ENCODE data around the gene TSPO.

The TSPO gene

DNA sequence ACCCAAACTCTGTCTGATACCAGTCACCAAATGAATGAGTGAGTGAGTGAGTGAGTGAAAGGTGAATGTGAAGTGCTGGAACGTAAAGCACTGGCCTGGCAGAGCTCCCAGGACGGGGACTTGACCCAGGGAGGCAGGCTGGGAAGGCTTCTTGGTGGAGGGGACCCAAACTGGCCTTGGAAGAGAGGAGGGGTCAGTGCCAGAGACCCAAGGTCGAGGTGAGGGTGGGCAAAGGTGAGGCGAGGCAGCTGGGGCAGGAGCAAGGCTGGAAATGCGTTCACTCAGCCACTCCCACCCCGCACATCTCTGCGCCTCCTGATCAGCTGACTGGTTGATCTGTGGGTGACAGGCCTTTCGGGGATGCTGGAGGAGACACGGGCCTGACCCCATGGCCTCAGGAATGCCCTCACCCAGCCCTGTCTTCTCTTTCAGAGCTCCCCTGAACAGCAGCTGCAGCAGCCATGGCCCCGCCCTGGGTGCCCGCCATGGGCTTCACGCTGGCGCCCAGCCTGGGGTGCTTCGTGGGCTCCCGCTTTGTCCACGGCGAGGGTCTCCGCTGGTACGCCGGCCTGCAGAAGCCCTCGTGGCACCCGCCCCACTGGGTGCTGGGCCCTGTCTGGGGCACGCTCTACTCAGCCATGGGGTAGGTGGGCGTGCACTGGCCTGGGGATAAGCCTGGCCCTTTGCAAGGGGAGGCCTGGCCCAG, 7.6 kb downstream of the TSPO start:
- Mint-ChIP-seq H3K36me3 (ENCODE audit: low read depth) (peaks cover 90% of the 10 kb centered on the region), H3K27me3 (no peaks in the 10 kb centered on the region), H3K4me1 (ENCODE audit: low read depth) (peaks cover 82% of the 10 kb centered on the region), H3K9me3 (no peaks in the 10 kb centered on the region), H3K27ac (peak overlapping the region; percentile 56), H3K4me3 (no peak overlapping the region)
- intact Hi-C loops (cut with micrococcal nuclease) = no loop called here

DNA sequence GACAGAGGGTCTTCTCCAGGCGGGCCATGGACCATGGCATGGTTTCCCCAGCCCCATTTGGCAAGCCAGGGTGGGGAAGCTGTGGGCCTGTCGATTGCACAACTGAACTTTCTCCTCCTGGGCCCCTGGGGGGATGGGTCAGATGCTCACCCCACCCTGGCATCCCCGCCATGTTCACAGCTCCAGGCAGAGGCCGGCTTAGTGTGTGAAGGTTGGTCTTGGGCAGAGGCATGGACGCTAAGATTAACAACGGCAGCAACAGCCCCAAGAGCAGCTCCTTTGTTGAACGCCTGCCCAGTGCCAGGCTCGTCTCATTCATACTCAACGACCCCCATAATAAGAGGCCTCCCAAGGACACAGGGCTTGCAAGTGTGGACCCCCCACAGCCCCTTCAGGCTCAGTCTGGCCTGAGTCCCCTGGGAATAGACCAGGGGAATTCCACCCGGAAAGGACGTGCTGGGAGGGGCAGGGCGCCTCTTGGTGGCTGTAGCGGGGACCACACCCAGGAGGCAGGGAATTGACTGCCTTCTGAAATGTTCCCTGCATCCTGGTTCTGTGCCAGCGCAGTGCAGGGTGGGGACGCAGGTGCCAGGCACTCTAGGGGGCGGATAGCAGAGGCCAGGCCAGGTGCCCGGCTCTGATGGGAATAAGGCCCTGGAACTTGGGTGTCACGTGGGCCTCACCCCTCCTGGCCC, 8.3 kb downstream of the TSPO start:
- Mint-ChIP-seq H3K9me3 (no peaks in the 10 kb centered on the region), H3K36me3 (ENCODE audit: low read depth) (peaks cover 94% of the 10 kb centered on the region), H3K4me3 (no peak overlapping the region), H3K27ac (no peak overlapping the region), H3K4me1 (ENCODE audit: low read depth) (peaks cover 86% of the 10 kb centered on the region), H3K27me3 (no peaks in the 10 kb centered on the region)
- intact Hi-C loops (cut with micrococcal nuclease) = no loop called here

DNA sequence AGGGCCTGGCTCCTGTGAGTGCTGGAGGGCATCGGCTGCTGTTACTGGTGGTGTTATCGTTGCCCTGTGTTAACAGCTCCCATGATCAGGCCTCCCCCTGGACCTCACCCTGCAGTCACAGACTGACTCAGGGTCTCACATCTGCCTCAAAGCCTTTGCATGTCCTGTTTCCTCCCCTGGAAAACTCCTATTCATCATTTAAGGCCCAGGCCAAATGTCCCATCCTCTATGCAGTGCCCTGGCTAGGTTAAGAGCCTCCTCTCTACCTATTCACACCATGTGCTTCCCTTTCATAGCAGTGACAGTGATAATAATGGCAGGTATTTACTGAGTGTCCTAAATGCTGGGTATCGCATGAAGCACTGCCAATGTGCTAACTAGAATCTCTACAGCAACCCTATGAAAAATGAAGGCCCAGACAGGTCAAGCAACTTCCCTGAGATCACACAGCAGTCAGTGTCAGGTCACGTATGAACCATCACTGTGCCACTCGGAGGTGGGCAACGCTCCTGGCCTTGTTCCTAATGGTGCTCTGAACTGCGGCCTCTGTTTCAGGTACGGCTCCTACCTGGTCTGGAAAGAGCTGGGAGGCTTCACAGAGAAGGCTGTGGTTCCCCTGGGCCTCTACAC, 9.3 kb downstream of the TSPO start:
- no peak overlapping the region for H3K27ac Mint-ChIP-seq
- H3K36me3 Mint-ChIP-seq (ENCODE audit: low read depth) = peaks cover 86% of the 10 kb centered on the region
- intact Hi-C loops (cut with micrococcal nuclease) = no loop called here
- no peaks in the 10 kb centered on the region for H3K9me3 Mint-ChIP-seq
- no peaks in the 10 kb centered on the region for H3K27me3 Mint-ChIP-seq
- no peak overlapping the region for H3K4me3 Mint-ChIP-seq
- H3K4me1 Mint-ChIP-seq (ENCODE audit: low read depth) = peaks cover 77% of the 10 kb centered on the region

DNA sequence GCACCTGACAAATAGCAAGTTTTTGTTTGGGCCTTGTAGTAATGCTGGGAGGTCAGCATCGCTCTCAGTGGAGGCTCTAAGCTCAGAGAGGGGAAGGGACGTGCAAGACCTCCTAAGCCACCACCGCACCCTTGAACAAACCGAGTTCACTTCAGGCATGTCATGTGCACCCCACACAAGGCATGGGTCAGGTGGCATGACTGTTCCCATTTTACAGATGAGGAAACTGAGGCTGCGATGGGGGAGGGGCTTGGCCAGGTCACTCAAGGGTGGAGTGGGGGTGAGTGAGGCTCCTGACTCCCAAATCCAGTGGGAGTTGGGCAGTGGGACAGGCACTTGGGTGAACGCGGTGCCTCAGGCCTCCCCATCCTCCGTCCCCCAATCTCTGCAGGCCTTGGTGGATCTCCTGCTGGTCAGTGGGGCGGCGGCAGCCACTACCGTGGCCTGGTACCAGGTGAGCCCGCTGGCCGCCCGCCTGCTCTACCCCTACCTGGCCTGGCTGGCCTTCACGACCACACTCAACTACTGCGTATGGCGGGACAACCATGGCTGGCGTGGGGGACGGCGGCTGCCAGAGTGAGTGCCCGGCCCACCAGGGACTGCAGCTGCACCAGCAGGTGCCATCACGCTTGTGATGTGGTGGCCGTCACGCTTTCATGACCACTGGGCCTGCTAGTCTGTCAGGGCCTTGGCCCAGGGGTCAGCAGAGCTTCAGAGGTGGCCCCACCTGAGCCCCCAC, 11.2 kb downstream of the TSPO start:
- Mint-ChIP-seq H3K27ac (no peak overlapping the region), H3K27me3 (no peaks in the 10 kb centered on the region), H3K4me3 (no peak overlapping the region), H3K9me3 (no peaks in the 10 kb centered on the region), H3K4me1 (ENCODE audit: low read depth) (peaks cover 57% of the 10 kb centered on the region), H3K36me3 (ENCODE audit: low read depth) (peaks cover 90% of the 10 kb centered on the region)
- intact Hi-C loops (cut with micrococcal nuclease) = no loop called here

DNA sequence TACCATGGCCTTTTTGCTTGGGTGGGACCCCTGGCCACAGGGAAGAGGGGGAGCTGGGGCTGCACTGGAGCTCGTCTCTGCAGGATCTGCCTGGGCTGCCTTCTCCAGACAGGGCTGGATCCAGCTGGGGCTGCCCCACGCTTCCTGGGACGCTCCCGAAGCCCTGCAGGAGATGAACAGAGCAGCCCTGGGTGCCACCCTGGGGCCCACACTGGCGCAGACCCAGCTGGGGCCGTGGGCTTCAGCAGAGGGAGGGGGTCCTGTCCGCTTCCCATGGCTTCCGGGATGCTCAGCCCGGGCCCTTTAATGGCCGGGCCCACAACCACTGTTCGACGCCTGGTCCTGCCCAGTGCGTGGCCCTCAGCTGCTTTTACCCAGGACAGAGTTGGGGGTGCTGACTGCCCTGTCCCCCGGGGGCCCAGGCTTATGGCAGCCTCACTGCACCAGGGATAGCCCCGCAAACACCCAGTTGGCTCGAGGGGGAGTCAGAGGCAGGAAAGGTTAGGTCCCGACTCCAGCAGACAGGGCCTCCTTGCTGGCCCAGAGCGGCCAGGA, 12.0 kb downstream of the TSPO start:
- peaks cover 91% of the 10 kb centered on the region for H3K36me3 Mint-ChIP-seq (ENCODE audit: low read depth)
- no peak overlapping the region for H3K4me3 Mint-ChIP-seq
- H3K4me1 Mint-ChIP-seq (ENCODE audit: low read depth) = peaks cover 50% of the 10 kb centered on the region
- H3K27me3 Mint-ChIP-seq = no peaks in the 10 kb centered on the region
- H3K9me3 Mint-ChIP-seq = no peaks in the 10 kb centered on the region
- intact Hi-C loops (cut with micrococcal nuclease) = no loop called here
- peak overlapping the region; percentile 50 for H3K27ac Mint-ChIP-seq

GRCh38 chr22:43164636-43165035, 13.3 kb downstream of the TSPO start:
- Mint-ChIP-seq H3K27me3 (no peaks in the 10 kb centered on the region), H3K36me3 (ENCODE audit: low read depth) (peaks cover 91% of the 10 kb centered on the region), H3K4me1 (ENCODE audit: low read depth) (peaks cover 37% of the 10 kb centered on the region), H3K4me3 (no peak overlapping the region), H3K27ac (peak overlapping the region; percentile 50), H3K9me3 (no peaks in the 10 kb centered on the region)
- intact Hi-C loops (cut with micrococcal nuclease) = no loop called here

DNA sequence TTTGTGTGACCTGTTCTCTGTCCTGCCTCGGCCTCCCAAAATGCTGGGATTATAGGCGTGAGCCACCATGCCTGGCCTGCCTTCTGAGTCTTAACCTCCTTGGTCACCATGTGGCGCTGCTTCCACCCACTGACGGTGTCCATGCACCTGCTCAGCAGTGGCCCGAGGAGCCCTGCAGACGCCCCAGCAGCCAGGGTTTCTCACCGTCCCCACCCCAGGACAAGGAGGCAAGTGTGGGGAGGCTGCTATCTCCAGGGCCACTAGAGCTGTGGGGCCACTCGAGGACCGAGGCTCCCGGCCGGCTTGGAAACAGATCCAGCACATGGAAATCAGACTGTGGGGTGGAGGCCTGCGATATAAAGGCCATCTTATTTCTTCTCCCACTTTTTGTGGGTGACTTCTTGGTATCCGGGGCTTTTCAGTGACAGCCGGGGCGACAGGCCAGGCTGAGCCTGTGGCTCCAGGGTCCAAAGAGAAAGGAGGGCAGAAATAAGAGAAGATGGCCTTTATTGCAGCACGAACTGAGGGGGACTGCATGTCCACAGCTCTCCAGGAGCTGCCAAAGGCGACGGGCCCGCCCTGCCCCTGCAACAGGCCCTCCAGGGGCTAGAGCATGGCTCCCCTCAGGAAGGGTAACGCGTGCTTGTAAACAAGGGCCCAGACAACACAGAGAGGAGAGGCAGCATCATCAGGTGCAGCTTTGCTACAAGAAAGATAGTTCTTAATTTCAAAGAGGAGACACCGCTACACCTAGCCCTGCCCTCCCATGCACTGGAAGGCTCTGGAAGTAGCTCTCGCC, 15.0 kb downstream of the TSPO start:
- Mint-ChIP-seq H3K9me3 (no peaks in the 10 kb centered on the region), H3K4me1 (ENCODE audit: low read depth) (peaks cover 25% of the 10 kb centered on the region), H3K4me3 (no peak overlapping the region), H3K36me3 (ENCODE audit: low read depth) (peaks cover 91% of the 10 kb centered on the region), H3K27me3 (no peaks in the 10 kb centered on the region), H3K27ac (peak overlapping the region; percentile 46)
- intact Hi-C loops (cut with micrococcal nuclease) = no loop called here

DNA sequence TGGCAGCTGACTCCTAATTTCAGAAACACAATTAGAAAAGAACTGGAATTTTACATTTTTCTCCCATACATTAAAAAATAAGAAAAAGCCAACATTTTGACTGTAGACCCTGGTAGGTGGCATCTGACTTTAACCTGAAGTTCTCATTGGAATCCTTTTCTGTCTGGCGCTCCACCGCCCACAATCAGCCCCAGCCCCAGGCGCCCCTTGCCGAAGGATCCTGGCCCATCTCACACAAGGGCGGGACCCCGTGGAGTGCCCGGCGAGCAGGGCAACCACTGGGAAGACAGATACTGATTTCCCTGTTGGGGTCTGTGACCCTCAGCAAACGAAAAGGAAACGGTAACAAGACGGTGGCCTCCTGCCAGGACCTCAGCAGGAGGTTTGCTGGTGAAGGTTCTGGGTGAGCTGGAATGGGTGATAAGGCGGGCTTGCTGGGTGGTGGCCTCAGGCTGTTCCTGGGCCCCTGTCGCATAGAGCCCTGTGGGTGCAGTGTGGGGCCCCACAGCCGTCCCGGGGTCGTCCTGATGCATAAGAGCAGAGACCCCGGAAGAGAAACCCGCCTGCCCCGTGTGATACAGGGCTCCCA, 15.7 kb downstream of the TSPO start:
- H3K4me3 Mint-ChIP-seq = no peak overlapping the region
- no peak overlapping the region for H3K27ac Mint-ChIP-seq
- no peaks in the 10 kb centered on the region for H3K27me3 Mint-ChIP-seq
- intact Hi-C loops (cut with micrococcal nuclease) = no loop called here
- peaks cover 91% of the 10 kb centered on the region for H3K36me3 Mint-ChIP-seq (ENCODE audit: low read depth)
- H3K4me1 Mint-ChIP-seq (ENCODE audit: low read depth) = peaks cover 24% of the 10 kb centered on the region
- H3K9me3 Mint-ChIP-seq = no peaks in the 10 kb centered on the region

GRCh38 chr22:43168471-43169309, 17.3 kb downstream of the TSPO start:
- no peak overlapping the region for H3K27ac Mint-ChIP-seq
- no peaks in the 10 kb centered on the region for H3K27me3 Mint-ChIP-seq
- no peaks in the 10 kb centered on the region for H3K9me3 Mint-ChIP-seq
- intact Hi-C loops (cut with micrococcal nuclease) = no loop called here
- peaks cover 10% of the 10 kb centered on the region for H3K4me1 Mint-ChIP-seq (ENCODE audit: low read depth)
- H3K4me3 Mint-ChIP-seq = no peak overlapping the region
- peaks cover 91% of the 10 kb centered on the region for H3K36me3 Mint-ChIP-seq (ENCODE audit: low read depth)

DNA sequence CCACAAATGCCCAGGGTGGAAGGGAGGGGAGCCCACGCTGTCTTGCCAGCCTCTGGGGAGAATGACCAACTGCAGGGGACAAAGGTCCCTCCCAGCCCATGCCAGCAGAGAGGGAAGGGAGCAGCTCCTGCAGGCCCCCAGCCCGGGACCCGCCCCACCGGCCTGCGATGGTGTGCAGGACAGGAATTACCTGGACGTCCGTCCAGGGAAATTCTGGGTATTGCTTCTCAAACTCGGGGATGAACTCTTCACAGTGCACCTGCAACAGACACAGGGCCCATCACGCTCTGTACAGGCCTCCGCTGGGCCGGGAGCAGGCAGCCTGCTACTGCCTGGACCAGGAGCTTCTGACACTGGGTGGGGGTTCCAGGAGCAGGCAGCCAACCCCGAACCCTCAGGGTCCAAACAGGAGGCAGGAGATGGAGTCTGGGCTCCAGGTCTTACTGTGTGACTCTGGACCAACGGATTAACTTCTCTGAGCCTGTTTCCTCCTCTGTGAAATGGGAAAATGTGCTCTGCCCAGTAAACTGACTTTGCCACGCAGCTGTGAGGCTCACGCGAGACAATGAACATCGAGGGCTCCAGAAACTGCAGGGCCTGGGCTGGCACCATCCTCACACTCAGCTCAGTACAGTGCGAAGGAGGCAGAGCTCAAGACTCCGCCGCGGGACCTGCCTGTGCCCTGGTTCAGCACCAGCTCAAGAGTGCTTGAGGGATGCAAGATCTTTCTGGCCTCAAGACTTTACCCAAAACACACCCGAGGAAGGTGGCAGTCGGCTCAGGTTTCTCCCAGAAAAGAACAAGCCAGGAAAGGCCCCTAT, 18.2 kb downstream of the TSPO start:
- Mint-ChIP-seq H3K4me1 (ENCODE audit: low read depth) (peaks cover 2% of the 10 kb centered on the region), H3K36me3 (ENCODE audit: low read depth) (peaks cover 91% of the 10 kb centered on the region), H3K27me3 (no peaks in the 10 kb centered on the region), H3K4me3 (no peak overlapping the region), H3K27ac (no peak overlapping the region), H3K9me3 (no peaks in the 10 kb centered on the region)
- intact Hi-C loops (cut with micrococcal nuclease) = no loop called here

GRCh38 chr22:43170131-43170480, 18.7 kb downstream of the TSPO start:
- Mint-ChIP-seq H3K9me3 (no peaks in the 10 kb centered on the region), H3K36me3 (ENCODE audit: low read depth) (peaks cover 94% of the 10 kb centered on the region), H3K27ac (no peak overlapping the region), H3K4me1 (ENCODE audit: low read depth) (no peaks in the 10 kb centered on the region), H3K4me3 (no peak overlapping the region), H3K27me3 (no peaks in the 10 kb centered on the region)
- intact Hi-C loops (cut with micrococcal nuclease) = no loop called here

GRCh38 chr22:43171019-43171491, 19.7 kb downstream of the TSPO start:
- H3K4me1 Mint-ChIP-seq (ENCODE audit: low read depth) = no peaks in the 10 kb centered on the region
- no peak overlapping the region for H3K4me3 Mint-ChIP-seq
- intact Hi-C loops (cut with micrococcal nuclease) = no loop called here
- no peaks in the 10 kb centered on the region for H3K27me3 Mint-ChIP-seq
- peaks cover 98% of the 10 kb centered on the region for H3K36me3 Mint-ChIP-seq (ENCODE audit: low read depth)
- H3K9me3 Mint-ChIP-seq = no peaks in the 10 kb centered on the region
- no peak overlapping the region for H3K27ac Mint-ChIP-seq
